Progenitor cell of endocrine pancreas (in vitro differentiated cells): ENCODE measurements around the gene TMEM147. TPM values are rescaled to one million over a fixed set of nuclear protein-coding genes. Genes with fewer than 3 reads are reported as not detected.

Experiments
- DNase-seq: peaks from one replicate; pipeline ENCODE4 v3.0.0; 2021; ENCODE audit warnings: low spot score; ENCODE audit not compliant: unreplicated experiment
- H3K27ac Mint-ChIP-seq: 2 replicates; pipeline ENCODE4 v1.8.0; 2021; ENCODE audit warnings: mild to moderate bottlenecking, moderate library complexity, mixed read lengths
- H3K27me3 Mint-ChIP-seq: 2 replicates; pipeline ENCODE4 v1.8.0; 2021; ENCODE audit warnings: mixed read lengths
- H3K36me3 Mint-ChIP-seq: 2 replicates; pipeline ENCODE4 v1.8.0; 2022; ENCODE audit warnings: mixed read lengths; ENCODE audit not compliant: insufficient read depth
- H3K4me1 Mint-ChIP-seq: 2 replicates; pipeline ENCODE4 v1.8.0; 2021; ENCODE audit warnings: low read depth, mixed read lengths
- H3K4me3 Mint-ChIP-seq: 2 replicates; pipeline ENCODE4 v1.8.0; 2021; ENCODE audit warnings: low read depth, mild to moderate bottlenecking, moderate library complexity, mixed read lengths
- H3K9me3 Mint-ChIP-seq: 2 replicates; pipeline ENCODE4 v1.8.0; 2021; ENCODE audit warnings: low read depth, mixed read lengths
- CTCF ChIP-seq: fragments of 200-600 bp; sonication (generic); IDR thresholded peaks from one replicate; pipeline ENCODE4 v1.5.0; 2021; ENCODE audit warnings: antibody characterized with exemption, mild to moderate bottlenecking; ENCODE audit not compliant: unreplicated experiment
- total RNA-seq: library from RNA; stranded (reverse); gene quantifications from 2 replicates; pipeline ENCODE4 v1.2.1, GENCODE V29; 2021

Gene TMEM147
- total RNA-seq, 1 donor from 2014 or later = 95.2 TPM

- H3K27me3 Mint-ChIP-seq = no peaks in the 10 kb centered on the region
- H3K27ac Mint-ChIP-seq = no peak overlapping the region
- no peak for DNase-seq
- peaks cover 2% of the 10 kb centered on the region for H3K36me3 Mint-ChIP-seq
- no peak overlapping the region for H3K4me3 Mint-ChIP-seq
- H3K9me3 Mint-ChIP-seq = no peaks in the 10 kb centered on the region
- no peak for TF ChIP-seq CTCF
- H3K4me1 Mint-ChIP-seq = peaks cover 14% of the 10 kb centered on the region
Measured at GRCh38 chr19:35542209-35542608, 3.2 kb upstream of the TMEM147 start.

- no peak for TF ChIP-seq CTCF
Measured at GRCh38 chr19:35543280-35544109, 1.9 kb upstream of the TMEM147 start.

GRCh38 chr19:35544110-35544802, 1.2 kb upstream of the TMEM147 start:
- no peaks in the 10 kb centered on the region for H3K9me3 Mint-ChIP-seq

More at GRCh38 chr19:35543280-35544109, 1.9 kb upstream of the TMEM147 start:
- H3K9me3 Mint-ChIP-seq = no peaks in the 10 kb centered on the region
- H3K4me3 Mint-ChIP-seq = peak overlapping the region; percentile 96
- H3K27ac Mint-ChIP-seq = no peak overlapping the region
- peaks cover 14% of the 10 kb centered on the region for H3K4me1 Mint-ChIP-seq
- DNase-seq = no peak
- H3K36me3 Mint-ChIP-seq = peaks cover 2% of the 10 kb centered on the region
- no peaks in the 10 kb centered on the region for H3K27me3 Mint-ChIP-seq

GRCh38 chr19:35545855-35546381, 492 bp downstream of the TMEM147 start:
- DNase-seq = peak; percentile 24
- H3K36me3 Mint-ChIP-seq = peaks cover 3% of the 10 kb centered on the region
- H3K27ac Mint-ChIP-seq = peak overlapping the region; percentile 97
- H3K27me3 Mint-ChIP-seq = no peaks in the 10 kb centered on the region
- H3K9me3 Mint-ChIP-seq = no peaks in the 10 kb centered on the region
- TF ChIP-seq CTCF = no peak
- peaks cover 14% of the 10 kb centered on the region for H3K4me1 Mint-ChIP-seq
- H3K4me3 Mint-ChIP-seq = peak overlapping the region; percentile 96

More at GRCh38 chr19:35544110-35544802, 1.2 kb upstream of the TMEM147 start:
- no peak for DNase-seq
- Mint-ChIP-seq H3K36me3 (peaks cover 4% of the 10 kb centered on the region), H3K27me3 (no peaks in the 10 kb centered on the region), H3K4me3 (peak overlapping the region; percentile 96), H3K4me1 (peaks cover 14% of the 10 kb centered on the region), H3K27ac (peak overlapping the region; percentile 83)
- no peak for TF ChIP-seq CTCF

DNA sequence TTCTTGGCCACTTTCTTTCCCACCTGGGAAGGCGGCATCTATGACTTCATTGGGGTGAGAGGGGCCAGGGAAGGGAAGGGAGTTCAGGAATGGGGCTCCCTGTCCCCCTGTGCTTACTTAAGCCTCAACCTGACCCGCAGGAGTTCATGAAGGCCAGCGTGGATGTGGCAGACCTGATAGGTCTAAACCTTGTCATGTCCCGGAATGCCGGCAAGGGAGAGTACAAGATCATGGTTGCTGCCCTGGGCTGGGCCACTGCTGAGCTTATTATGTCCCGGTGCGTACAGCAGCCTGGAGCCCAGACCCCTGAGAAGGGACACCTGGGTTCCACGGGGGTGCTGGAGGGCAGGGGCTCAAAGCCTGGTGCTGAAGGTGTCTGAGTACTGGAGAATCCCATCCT, 1.1 kb downstream of the TMEM147 start:
- Mint-ChIP-seq H3K27ac (peak overlapping the region; percentile 97), H3K9me3 (no peaks in the 10 kb centered on the region), H3K4me1 (peaks cover 14% of the 10 kb centered on the region), H3K27me3 (no peaks in the 10 kb centered on the region), H3K36me3 (peaks cover 3% of the 10 kb centered on the region), H3K4me3 (peak overlapping the region; percentile 96)
- no peak for DNase-seq
- TF ChIP-seq CTCF = no peak
